ENCODE results near the gene BPI. TPM values are rescaled to one million over a fixed set of nuclear protein-coding genes. Genes with fewer than 3 reads are reported as not detected.
A peak's percentile ranks its signal among the peaks of the same experiment; 100 is the strongest.

Gene BPI
- total RNA-seq, 1 experiment from 2014 or later, result not detected

DNA sequence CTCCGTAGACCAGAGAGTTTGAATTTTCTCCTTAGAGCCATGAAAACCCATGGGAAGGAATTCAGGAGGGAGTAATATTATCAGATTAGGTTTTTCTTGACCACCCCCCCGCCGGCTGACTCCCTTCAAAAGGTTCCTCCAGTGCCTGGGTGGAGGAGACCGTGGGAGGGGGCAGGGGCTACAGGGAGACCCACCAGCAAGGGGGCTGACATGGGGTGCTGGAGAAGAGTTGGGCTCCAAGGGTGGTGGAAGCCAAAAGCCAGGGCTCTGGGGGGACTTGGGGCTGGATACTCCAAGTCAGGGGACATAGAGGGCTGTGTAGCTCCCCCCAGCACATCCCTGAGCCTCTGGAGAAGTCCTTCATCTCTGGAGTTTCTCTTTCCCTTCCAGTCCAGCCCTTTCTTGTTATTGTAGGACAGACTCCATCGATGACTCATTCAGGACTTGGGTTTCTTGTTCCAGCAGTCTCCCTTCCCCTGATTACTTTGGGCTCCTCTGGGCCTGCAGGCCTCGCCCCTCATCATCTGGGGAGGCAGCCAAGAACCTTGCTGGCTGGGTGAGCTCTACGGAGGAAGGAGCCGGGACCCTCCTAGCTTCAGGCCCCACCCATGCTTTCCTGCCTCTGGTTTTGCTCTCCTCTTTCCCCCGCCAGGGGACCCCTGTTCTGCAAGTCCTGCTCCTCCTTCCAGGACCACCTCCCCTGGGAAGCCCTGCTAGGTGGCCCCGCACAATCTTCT lies 32.9 kb upstream of the BPI start:
- ChIA-PET POLR2A (no interaction called here), CTCF (interaction anchor here (0.6 to 2.8 kb wide), 3 partner anchors 28 to 720 kb away, joined by 3 to 12 read pairs (median 3); no protein-coding TSS in a partner anchor)
- TF ChIP-seq CTCF (IDR thresholded peaks at IDR 0.05; ENCODE audit: unreplicated experiment), result no peak
- H3K4me1 Mint-ChIP-seq (ENCODE audit: insufficient read depth, unreplicated experiment), result peaks cover 30% of the 10 kb centered on the region
- peak overlapping the region; percentile 28 for H3K27ac Mint-ChIP-seq (ENCODE audit: low read depth, unreplicated experiment)
- DNase-seq (ENCODE audit: unreplicated experiment), result peak; percentile 96
- no peaks in the 10 kb centered on the region for H3K27me3 Mint-ChIP-seq (ENCODE audit: insufficient read depth, unreplicated experiment)
- H3K4me3 Mint-ChIP-seq (ENCODE audit: unreplicated experiment), result no peak overlapping the region
- BruUV-seq (replicated peaks), result no TSS peak
- intact Hi-C loops (cut with micrococcal nuclease), result no loop called here
- H3K9me3 Mint-ChIP-seq (ENCODE audit: unreplicated experiment), result peaks cover 13% of the 10 kb centered on the region
- H3K36me3 Mint-ChIP-seq (ENCODE audit: insufficient read depth, unreplicated experiment), result no peaks in the 10 kb centered on the region

DNA sequence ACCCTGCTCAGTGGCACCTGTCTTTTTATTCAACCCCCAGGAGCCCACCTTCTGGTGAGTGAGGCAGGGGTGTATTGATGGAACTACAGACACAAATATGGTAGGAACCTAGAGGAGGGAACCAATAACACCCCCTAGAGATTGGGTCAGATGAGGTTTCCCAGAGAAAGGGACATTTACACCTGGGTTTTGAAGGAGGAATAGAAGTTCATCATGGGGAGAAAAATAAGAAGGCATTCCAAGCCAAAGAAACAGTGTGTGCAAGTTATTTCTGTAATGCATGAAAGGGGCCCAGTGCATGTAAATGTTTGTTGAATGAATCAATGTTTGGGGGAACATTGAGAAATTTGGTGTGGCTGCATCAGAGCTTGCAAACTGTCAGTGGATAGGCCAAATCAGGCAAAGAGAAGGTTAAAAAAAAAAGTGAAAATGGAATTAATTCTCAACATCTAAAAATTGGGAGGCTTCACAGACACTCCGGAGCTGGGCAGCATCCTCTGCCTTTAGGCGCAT lies 32.3 kb upstream of the BPI start:
- ChIA-PET CTCF (interaction anchor here (0.7 to 2.8 kb wide), 4 partner anchors 27 to 260 kb away, joined by 3 to 12 read pairs (median 3); no protein-coding TSS in a partner anchor), POLR2A (interaction anchor here (0.8 to 1.5 kb wide), 2 partner anchors 13 to 163 kb away, joined by 3 to 4 read pairs; partner anchors contain the start of gene SNHG17)

DNA sequence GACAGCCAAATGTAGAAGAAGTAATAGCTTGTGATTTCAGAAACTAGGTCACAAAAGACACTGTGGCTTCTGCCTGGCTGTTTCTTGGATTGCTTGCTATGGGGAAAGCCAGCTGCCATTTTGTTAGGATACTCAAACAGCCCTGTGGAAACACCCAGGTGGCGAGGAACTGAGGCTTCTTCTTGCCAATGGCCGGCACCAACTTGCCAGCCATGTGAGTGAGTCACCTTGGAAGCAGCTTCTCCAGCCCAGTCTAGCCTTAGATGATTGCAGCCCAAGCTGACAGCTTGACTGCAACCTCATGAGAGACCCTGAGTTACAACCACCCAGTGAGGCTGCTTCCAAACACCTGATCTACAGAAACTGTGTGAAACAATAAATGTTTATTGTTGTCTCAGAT lies 31.6 kb upstream of the BPI start:
- Mint-ChIP-seq H3K4me1 (ENCODE audit: insufficient read depth, unreplicated experiment) (peaks cover 30% of the 10 kb centered on the region), H3K4me3 (ENCODE audit: unreplicated experiment) (no peak overlapping the region), H3K27me3 (ENCODE audit: insufficient read depth, unreplicated experiment) (no peaks in the 10 kb centered on the region), H3K36me3 (ENCODE audit: insufficient read depth, unreplicated experiment) (no peaks in the 10 kb centered on the region), H3K27ac (ENCODE audit: low read depth, unreplicated experiment) (peak overlapping the region; percentile 18), H3K9me3 (ENCODE audit: unreplicated experiment) (peaks cover 13% of the 10 kb centered on the region)
- CTCF ChIA-PET, result interaction anchor here (0.5 to 2.8 kb wide), 6 partner anchors 49 to 261 kb away, joined by 3 to 12 read pairs (median 3); no protein-coding TSS in a partner anchor
- no peak for TF ChIP-seq CTCF (IDR thresholded peaks at IDR 0.05; ENCODE audit: unreplicated experiment)
- DNase-seq (ENCODE audit: unreplicated experiment), result peak; percentile 65
- intact Hi-C loops (cut with micrococcal nuclease), result no loop called here
- no TSS peak for BruUV-seq (replicated peaks)
- POLR2A ChIA-PET, result interaction anchor here (0.8 to 1.5 kb wide), 2 partner anchors 14 to 163 kb away, joined by 3 to 4 read pairs; partner anchors contain the start of gene SNHG17

More for the DNA sequence above, 32.3 kb upstream of the BPI start:
- H3K27me3 Mint-ChIP-seq (ENCODE audit: insufficient read depth, unreplicated experiment), result no peaks in the 10 kb centered on the region
- intact Hi-C loops (cut with micrococcal nuclease), result no loop called here
- peak overlapping the region; percentile 28 for H3K27ac Mint-ChIP-seq (ENCODE audit: low read depth, unreplicated experiment)
- no peaks in the 10 kb centered on the region for H3K36me3 Mint-ChIP-seq (ENCODE audit: insufficient read depth, unreplicated experiment)
- peaks cover 13% of the 10 kb centered on the region for H3K9me3 Mint-ChIP-seq (ENCODE audit: unreplicated experiment)
- H3K4me3 Mint-ChIP-seq (ENCODE audit: unreplicated experiment), result no peak overlapping the region
- no peak for DNase-seq (ENCODE audit: unreplicated experiment)
- no TSS peak for BruUV-seq (replicated peaks)
- TF ChIP-seq CTCF (IDR thresholded peaks at IDR 0.05; ENCODE audit: unreplicated experiment), result no peak
- peaks cover 30% of the 10 kb centered on the region for H3K4me1 Mint-ChIP-seq (ENCODE audit: insufficient read depth, unreplicated experiment)

DNA sequence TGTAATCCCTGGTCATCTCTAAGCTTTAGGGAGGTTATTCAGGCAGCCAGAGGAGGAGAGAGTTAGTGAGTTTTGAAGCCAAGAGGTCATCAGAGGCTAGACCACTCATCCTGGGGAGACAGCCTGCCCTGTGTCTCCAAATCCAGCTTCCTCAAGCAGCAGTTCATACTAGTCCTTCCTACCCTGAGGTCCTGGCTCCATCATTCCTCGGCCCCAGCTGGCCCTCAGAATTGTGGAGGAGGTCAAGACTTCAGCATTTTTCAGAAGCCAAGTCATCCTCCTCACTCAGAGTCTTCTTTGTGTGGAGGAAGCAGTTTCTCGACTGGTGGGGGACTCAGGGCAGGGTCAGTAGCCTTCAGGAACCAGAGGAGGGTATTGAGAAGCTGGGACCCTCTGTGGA lies 31.0 kb upstream of the BPI start:
- intact Hi-C loops (cut with micrococcal nuclease), result no loop called here
- Mint-ChIP-seq H3K4me3 (ENCODE audit: unreplicated experiment) (no peak overlapping the region), H3K27me3 (ENCODE audit: insufficient read depth, unreplicated experiment) (no peaks in the 10 kb centered on the region), H3K27ac (ENCODE audit: low read depth, unreplicated experiment) (peak overlapping the region; percentile 18), H3K9me3 (ENCODE audit: unreplicated experiment) (peaks cover 13% of the 10 kb centered on the region), H3K4me1 (ENCODE audit: insufficient read depth, unreplicated experiment) (peaks cover 30% of the 10 kb centered on the region), H3K36me3 (ENCODE audit: insufficient read depth, unreplicated experiment) (no peaks in the 10 kb centered on the region)
- POLR2A ChIA-PET, result interaction anchor here (1.5 kb wide), 1 partner anchor 162 kb away, joined by 4 read pairs; the partner anchor contains the start of gene SNHG17
- no peak for DNase-seq (ENCODE audit: unreplicated experiment)
- BruUV-seq (replicated peaks), result no TSS peak
- CTCF ChIA-PET, result interaction anchor here (0.5 to 1.0 kb wide), 3 partner anchors 175 to 248 kb away, joined by 3 read pairs; no protein-coding TSS in a partner anchor
- TF ChIP-seq CTCF (IDR thresholded peaks at IDR 0.05; ENCODE audit: unreplicated experiment), result no peak
